IMR-90 (cell line): ENCODE data around the gene APOOL. TPM values are rescaled to one million over a fixed set of nuclear protein-coding genes. Genes with fewer than 3 reads are reported as not detected.
A peak's percentile ranks its signal among the peaks of the same experiment; 100 is the strongest.

Experiments
- ATAC-seq: fragments of 200-7000 bp; cut with Tn5 transposase; 2 replicates; pipeline ENCODE4 v1.9.1; 2020; ENCODE audit warnings: low read depth, mild to moderate bottlenecking, moderate library complexity
- BruUV-seq: library from RNA; stranded (reverse); fragments of 400-500 nt; replicated peaks from 2 replicates; lab custom pipeline; 2021; lab: Mats Ljungman, UMichigan
- CTCF ChIA-PET: fragments of 300-600 bp; formaldehyde crosslinking; extraction: SDS; loops from one replicate; lab custom pipeline; 2021; ENCODE audit warnings: antibody characterized with exemption; lab: Yijun Ruan, JAX
- POLR2A ChIA-PET: fragments of 300-600 bp; sonication (Branson Sonifier 250); formaldehyde crosslinking; loops from one replicate; lab custom pipeline; 2022; ENCODE audit warnings: antibody characterized with exemption; ENCODE audit not compliant: unreplicated experiment; lab: Charles Lee
- DNase-seq: peaks from one replicate; pipeline ENCODE4 v3.0.0; 2013
- H2AFZ ChIP-seq: replicated peaks from 2 replicates; pipeline ENCODE3; 2013; ENCODE audit warnings: low read length, mild to moderate bottlenecking; ENCODE audit not compliant: poor library complexity
- H2AK5ac ChIP-seq: 2 replicates; pipeline ENCODE4 v1.6.1; 2013; ENCODE audit warnings: low read depth, low read length, inconsistent platforms
- H2AK9ac ChIP-seq: replicated peaks from 2 replicates; pipeline ENCODE3; 2013; ENCODE audit warnings: mild to moderate bottlenecking, low read depth, low read length, moderate library complexity; ENCODE audit not compliant: poor library complexity
- H2BK120ac ChIP-seq: 2 replicates; pipeline ENCODE4 v1.6.1; 2013; ENCODE audit warnings: low read depth, low read length, inconsistent platforms
- H2BK15ac ChIP-seq: 3 replicates; pipeline ENCODE4 v1.6.1; 2013; ENCODE audit warnings: low read depth, low read length, inconsistent platforms
- H2BK20ac ChIP-seq: 2 replicates; pipeline ENCODE4 v1.6.1; 2013; ENCODE audit warnings: low read depth, mild to moderate bottlenecking, inconsistent platforms, low read length, moderate library complexity
- H2BK5ac ChIP-seq: 2 replicates; pipeline ENCODE4 v1.6.1; 2013; ENCODE audit warnings: mild to moderate bottlenecking, low read depth, low read length, inconsistent platforms; ENCODE audit not compliant: poor library complexity, severe bottlenecking
- H3K14ac ChIP-seq: replicated peaks from 2 replicates; pipeline ENCODE4 v1.6.1; 2013; ENCODE audit warnings: low read depth, low read length, inconsistent platforms
- H3K18ac ChIP-seq: 2 replicates; pipeline ENCODE4 v1.6.1; 2013; ENCODE audit warnings: low read depth, low read length, control low read depth
- H3K23ac ChIP-seq: 2 replicates; pipeline ENCODE4 v1.6.1; 2013; ENCODE audit warnings: low read depth, low read length, inconsistent platforms
- H3K27ac ChIP-seq: 2 replicates; pipeline ENCODE4 v1.5.1; 2013; ENCODE audit warnings: mild to moderate bottlenecking, control low read depth, low read length; ENCODE audit not compliant: insufficient read depth
- H3K27me3 ChIP-seq: 2 replicates; pipeline ENCODE4 v1.6.1; 2013; ENCODE audit warnings: low read length; ENCODE audit not compliant: control insufficient read depth, insufficient read depth
- H3K36me3 ChIP-seq: 2 replicates; pipeline ENCODE4 v1.6.1; 2013; ENCODE audit warnings: low read length, mixed read lengths; ENCODE audit not compliant: control insufficient read depth, insufficient read depth
- H3K4ac ChIP-seq: 2 replicates; pipeline ENCODE4 v1.6.1; 2013; ENCODE audit warnings: low read depth, low read length, inconsistent platforms
- H3K4me1 ChIP-seq: 2 replicates; pipeline ENCODE4 v1.6.1; 2013; ENCODE audit warnings: low read length, mixed read lengths; ENCODE audit not compliant: control insufficient read depth, insufficient read depth
- H3K4me2 ChIP-seq: 2 replicates; pipeline ENCODE4 v1.6.1; 2013; ENCODE audit warnings: low read depth, mild to moderate bottlenecking, control low read depth, low read length, moderate library complexity
- H3K4me3 ChIP-seq: 2 replicates; pipeline ENCODE4 v1.5.1; 2013; ENCODE audit warnings: low read depth, mild to moderate bottlenecking, control low read depth, low read length, moderate library complexity; ENCODE audit not compliant: insufficient read depth
- H3K56ac ChIP-seq: 2 replicates; pipeline ENCODE4 v1.6.1; 2013; ENCODE audit warnings: low read length, inconsistent platforms; ENCODE audit not compliant: insufficient read depth; ENCODE audit errors: extremely low read depth
- H3K79me1 ChIP-seq, 2 experiments: 2 replicates each; pipeline ENCODE4 v1.6.1; 2013; ENCODE audit warnings: low read length in 2 of 2, inconsistent platforms in 1 of 2, low read depth in 1 of 2
- H3K9ac ChIP-seq: 2 replicates; pipeline ENCODE4 v1.6.1; 2013; ENCODE audit warnings: low read depth, low read length, control low read depth
- H3K9me1 ChIP-seq: 2 replicates; pipeline ENCODE4 v1.6.1; 2013; ENCODE audit warnings: low read length, inconsistent platforms; ENCODE audit not compliant: insufficient read depth
- H3K9me3 ChIP-seq: 2 replicates; pipeline ENCODE4 v1.6.1; 2013; ENCODE audit warnings: low read length; ENCODE audit not compliant: control insufficient read depth, insufficient read depth
- H4K20me1 ChIP-seq: 2 replicates; pipeline ENCODE4 v1.6.1; 2013; ENCODE audit warnings: low read length, inconsistent platforms; ENCODE audit not compliant: insufficient read depth
- H4K5ac ChIP-seq: 2 replicates; pipeline ENCODE4 v1.6.1; 2013; ENCODE audit warnings: mild to moderate bottlenecking, low read depth, low read length, control low read depth
- H4K8ac ChIP-seq, 2 experiments: 2 replicates each; pipeline ENCODE4 v1.6.1; 2013; ENCODE audit warnings: low read depth in 2 of 2, low read length in 2 of 2, control low read depth in 1 of 2, inconsistent platforms in 1 of 2
- H4K91ac ChIP-seq: 2 replicates; pipeline ENCODE4 v1.6.1; 2013; ENCODE audit warnings: low read depth, low read length, inconsistent platforms; ENCODE audit not compliant: insufficient read depth
- FOS ChIP-seq: fragments of 150-350 bp; IDR thresholded peaks from 2 replicates; pipeline ENCODE4 v1.6.1; 2016; ENCODE audit warnings: low read depth, low read length
- NFE2L2 ChIP-seq: fragments of 150-350 bp; IDR thresholded peaks from 2 replicates; pipeline ENCODE4 v1.6.1; 2016; ENCODE audit warnings: low read depth, mild to moderate bottlenecking, low read length
- WGBS, 2 experiments: methylation state at CpG; one replicate each; pipeline versions ENCODE4 v1.1.5 to v1.1.7; 2013; ENCODE audit warnings: missing lambda C conversion rate in 2 of 2; ENCODE audit not compliant: insufficient read length in 1 of 2; ENCODE audit errors: extremely low coverage in 2 of 2; 5-methylcytosine and 5-hydroxymethylcytosine counted together
- dilution Hi-C: fragments of 300-500 bp; cut with HindIII; formaldehyde crosslinking; loops from one replicate; pipeline ENCODE4 v1.14.3; 2018; ENCODE audit warnings: low sequenced_read_pairs; ENCODE audit not compliant: unreplicated experiment
- in situ Hi-C: fragments of 300-500 bp; cut with MboI; formaldehyde crosslinking; loops from 3 replicates; pipeline ENCODE4 v1.14.3; 2019; ENCODE audit warnings: low sequenced_read_pairs, inconsistent platforms, mixed read lengths
- intact Hi-C: fragments of 100-400 bp; cut with micrococcal nuclease; formaldehyde crosslinking; loops from 2 replicates; pipeline ENCODE4 v1.10.0; 2022
- polyA plus RNA-seq, 3 experiments: library from polyadenylated mRNA; depleted of rRNA; stranded (reverse); fragments of >200 nt; gene quantifications; 2 replicates each; pipeline ENCODE4 v1.2.3, GENCODE V29; 2012; ENCODE audit warnings: low replicate concordance in 1 of 3
- total RNA-seq: library from RNA; depleted of rRNA; stranded (reverse); fragments of >200 nt; gene quantifications from 2 replicates; pipeline ENCODE4 v1.2.3, GENCODE V29; 2012

The APOOL gene
- total and polyA plus RNA-seq, 2 of the 4 experiments (the other 2 are of a cell fraction), result 4.6 to 9.7 TPM

- POLR2A ChIA-PET, result no interaction called here
- TF ChIP-seq FOS (no peak), NFE2L2 (no peak)
- Histone ChIP-seq H3K18ac (no peak overlapping the region), H4K5ac (no peak overlapping the region), H2AK5ac (no peak overlapping the region), H3K23ac (no peak overlapping the region), H3K56ac (no peak overlapping the region), H3K9ac (no peak overlapping the region), H2BK20ac (no peak overlapping the region), H4K91ac (no peak overlapping the region), H4K20me1 (no peaks in the 10 kb centered on the region), H3K36me3 (no peaks in the 10 kb centered on the region), H3K27me3 (no peaks in the 10 kb centered on the region), H2AFZ (no peak overlapping the region), H3K9me1 (no peaks in the 10 kb centered on the region), H3K4me1 (no peaks in the 10 kb centered on the region), H4K8ac (no peak overlapping the region), H3K4me2 (no peak overlapping the region), H3K4ac (no peak overlapping the region), H2BK15ac (no peak overlapping the region), H3K4me3 (no peak overlapping the region), H3K79me1 (no peaks in the 10 kb centered on the region; a peak in 1 of 4 replicates), H2BK120ac (no peak overlapping the region), H2BK5ac (no peak overlapping the region), H2AK9ac (no peak overlapping the region), H3K14ac (no peak overlapping the region), H3K27ac (no peak overlapping the region), H3K9me3 (no peaks in the 10 kb centered on the region)
- ATAC-seq (no peak), DNase-seq (peak; percentile 13)
- in situ Hi-C loops (no loop called here), dilution Hi-C loops (no loop called here), intact Hi-C loops (no loop called here)
- no CpG with 5 or more reads among the region's 2 CpGs for WGBS, 2 experiments
- BruUV-seq, result no TSS peak
- CTCF ChIA-PET, result no interaction called here
Observed at GRCh38 chrX:85024044-85024443, 20.4 kb downstream of the APOOL start.
